Sigmoid colon (tissue), 4 donors: ENCODE data around the gene SV2B.

ENCODE experiments used
- EP300 ChIP-seq, 4 donors: sonication (generic); formaldehyde crosslinking; IDR thresholded peaks; one replicate each; pipeline ENCODE4 v1.6.1; 2017; ENCODE audit warnings: antibody characterized with exemption in 4 of 4
- POLR2A ChIP-seq, 2 donors: fragments of 450-650 bp; IDR thresholded peaks; one replicate each; pipeline ENCODE4 v1.6.1; 2016; ENCODE audit warnings: antibody characterized with exemption in 2 of 2, mild to moderate bottlenecking in 2 of 2, moderate library complexity in 2 of 2
- POLR2AphosphoS5 ChIP-seq, 4 donors: sonication (generic); formaldehyde crosslinking; IDR thresholded peaks; one replicate each; pipeline ENCODE4 v1.6.1; 2017; ENCODE audit warnings: antibody characterized with exemption in 4 of 4
- TF ChIP-seq, protein P1 (sequence below), 4 experiments: fragments of 450-650 bp in 3 of 4; fragments of 200-600 bp in 1 of 4; IDR thresholded peaks; one replicate each; pipeline ENCODE4 v1.5.1; 2016 to 2019; ENCODE audit warnings: antibody characterized with exemption in 4 of 4, mild to moderate bottlenecking in 3 of 4, moderate library complexity in 2 of 4

GRCh38 chr15:91235376-91235775 lies 135.3 kb downstream of the SV2B start:
- TF ChIP-seq POLR2A (IDR thresholded peaks at IDR 0.05): no peak
- no peak for TF ChIP-seq POLR2AphosphoS5 (IDR thresholded peaks at IDR 0.05)
- TF ChIP-seq, protein P1, sequence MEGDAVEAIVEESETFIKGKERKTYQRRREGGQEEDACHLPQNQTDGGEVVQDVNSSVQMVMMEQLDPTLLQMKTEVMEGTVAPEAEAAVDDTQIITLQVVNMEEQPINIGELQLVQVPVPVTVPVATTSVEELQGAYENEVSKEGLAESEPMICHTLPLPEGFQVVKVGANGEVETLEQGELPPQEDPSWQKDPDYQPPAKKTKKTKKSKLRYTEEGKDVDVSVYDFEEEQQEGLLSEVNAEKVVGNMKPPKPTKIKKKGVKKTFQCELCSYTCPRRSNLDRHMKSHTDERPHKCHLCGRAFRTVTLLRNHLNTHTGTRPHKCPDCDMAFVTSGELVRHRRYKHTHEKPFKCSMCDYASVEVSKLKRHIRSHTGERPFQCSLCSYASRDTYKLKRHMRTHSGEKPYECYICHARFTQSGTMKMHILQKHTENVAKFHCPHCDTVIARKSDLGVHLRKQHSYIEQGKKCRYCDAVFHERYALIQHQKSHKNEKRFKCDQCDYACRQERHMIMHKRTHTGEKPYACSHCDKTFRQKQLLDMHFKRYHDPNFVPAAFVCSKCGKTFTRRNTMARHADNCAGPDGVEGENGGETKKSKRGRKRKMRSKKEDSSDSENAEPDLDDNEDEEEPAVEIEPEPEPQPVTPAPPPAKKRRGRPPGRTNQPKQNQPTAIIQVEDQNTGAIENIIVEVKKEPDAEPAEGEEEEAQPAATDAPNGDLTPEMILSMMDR (IDR thresholded peaks at IDR 0.05): no peak
- no peak for TF ChIP-seq EP300 (IDR thresholded peaks at IDR 0.05)
